ENCODE data around the gene ING5. TPM values are rescaled to one million over a fixed set of nuclear protein-coding genes. Genes with fewer than 3 reads are reported as not detected.

Gene ING5
- total and polyA plus RNA-seq, 8 donors: 14.1 to 63.9 (median 22.3) TPM

DNA sequence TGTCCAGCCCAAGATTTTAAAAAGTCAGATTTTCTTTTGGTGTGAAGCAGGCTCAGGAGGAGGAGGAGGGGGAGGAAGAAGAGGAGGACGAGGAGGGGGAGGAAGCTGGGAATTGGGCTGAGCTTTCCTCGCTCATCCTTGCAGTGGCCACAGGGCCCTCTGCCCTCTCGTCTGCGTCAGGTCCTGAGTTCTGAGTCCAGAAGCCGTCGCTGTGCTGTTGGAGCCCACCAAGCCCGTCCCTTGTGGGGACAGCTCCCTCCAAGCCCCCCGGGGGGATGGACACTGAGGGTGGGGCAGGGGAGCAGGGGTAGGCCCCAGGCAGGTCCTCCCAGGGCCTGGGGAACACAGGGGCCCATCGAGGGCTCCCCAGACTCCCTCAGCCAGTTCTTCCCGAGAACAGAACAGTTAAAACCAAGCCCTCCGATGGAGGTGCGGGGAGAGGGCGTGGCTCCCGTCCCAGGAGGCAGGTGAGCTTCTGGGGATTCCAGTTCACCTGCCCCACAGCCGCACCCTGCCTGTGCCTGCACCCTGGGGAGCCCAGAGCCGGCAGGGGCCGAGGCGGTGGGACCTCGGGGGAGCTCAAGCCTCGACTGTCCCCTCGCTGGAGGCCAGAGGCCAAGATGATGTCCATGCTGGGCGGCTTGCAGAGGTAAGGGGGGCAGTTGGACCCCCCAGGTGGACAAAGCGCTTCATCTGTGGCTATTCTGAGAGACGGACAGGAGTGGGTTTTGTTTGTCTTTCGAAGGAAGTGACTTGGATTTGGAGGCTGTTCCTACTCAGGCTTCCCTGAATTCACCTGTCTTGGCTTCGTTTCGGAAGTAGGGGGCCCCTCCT is 74.7 kb downstream of the ING5 start, which contains the start of gene GAL3ST2:
Gene GAL3ST2 (plus strand): TSS at position 487 of the 834 bp plus-strand sequence. CDS start 134 bp downstream, at position 621.
- no peak within 1 kb of the TSS for H3K4me3 ChIP-seq
- no peaks in the 10 kb centered on the region for H3K4me1 ChIP-seq
- DNase-seq (peak in 1 of 6 donors; percentile 11), ATAC-seq (no peak), FAIRE-seq (no peak)
- TF ChIP-seq, protein P1, sequence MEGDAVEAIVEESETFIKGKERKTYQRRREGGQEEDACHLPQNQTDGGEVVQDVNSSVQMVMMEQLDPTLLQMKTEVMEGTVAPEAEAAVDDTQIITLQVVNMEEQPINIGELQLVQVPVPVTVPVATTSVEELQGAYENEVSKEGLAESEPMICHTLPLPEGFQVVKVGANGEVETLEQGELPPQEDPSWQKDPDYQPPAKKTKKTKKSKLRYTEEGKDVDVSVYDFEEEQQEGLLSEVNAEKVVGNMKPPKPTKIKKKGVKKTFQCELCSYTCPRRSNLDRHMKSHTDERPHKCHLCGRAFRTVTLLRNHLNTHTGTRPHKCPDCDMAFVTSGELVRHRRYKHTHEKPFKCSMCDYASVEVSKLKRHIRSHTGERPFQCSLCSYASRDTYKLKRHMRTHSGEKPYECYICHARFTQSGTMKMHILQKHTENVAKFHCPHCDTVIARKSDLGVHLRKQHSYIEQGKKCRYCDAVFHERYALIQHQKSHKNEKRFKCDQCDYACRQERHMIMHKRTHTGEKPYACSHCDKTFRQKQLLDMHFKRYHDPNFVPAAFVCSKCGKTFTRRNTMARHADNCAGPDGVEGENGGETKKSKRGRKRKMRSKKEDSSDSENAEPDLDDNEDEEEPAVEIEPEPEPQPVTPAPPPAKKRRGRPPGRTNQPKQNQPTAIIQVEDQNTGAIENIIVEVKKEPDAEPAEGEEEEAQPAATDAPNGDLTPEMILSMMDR (IDR thresholded peaks at IDR 0.05): no peak
- no peak within 1 kb of the TSS for H3K27ac ChIP-seq
- intact Hi-C loops (cut with DNase I): no loop called here
- no peaks in the 10 kb centered on the region for H3K9me3 ChIP-seq
- H3K27me3 ChIP-seq: no peaks in the 10 kb centered on the region
- H3K36me3 ChIP-seq: no peaks in the 10 kb centered on the region
- 52 to 64% methylated on average over 24 to 27 of the region's 27 CpGs for WGBS, 2 donors

DNA sequence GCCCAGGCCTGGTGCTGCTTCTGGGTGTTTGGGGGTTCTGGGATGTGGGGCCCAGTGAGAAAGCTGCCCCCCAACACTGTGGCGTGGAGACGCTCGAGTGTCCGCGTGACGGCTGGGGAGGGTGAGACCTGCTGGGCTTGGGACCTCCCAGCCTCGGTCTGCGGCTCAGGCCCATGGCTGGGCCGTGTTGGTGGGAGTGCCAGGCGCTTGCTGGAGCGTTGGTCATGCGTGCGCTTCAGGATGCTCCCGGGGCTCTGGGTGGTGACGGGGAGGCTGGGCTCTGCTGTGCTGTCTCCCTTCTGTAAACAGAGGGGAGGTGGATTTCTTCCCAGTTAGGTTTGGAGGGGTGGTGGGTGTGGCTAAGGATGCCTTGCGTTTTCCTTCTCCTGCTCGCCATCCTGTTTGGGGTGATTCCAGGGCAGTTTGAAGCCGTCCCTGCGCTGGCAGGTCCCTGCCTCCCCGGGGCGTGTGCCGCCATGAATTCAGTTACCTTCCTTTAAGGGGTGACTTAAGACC is 75.4 kb downstream of the ING5 start:
- intact Hi-C loops (cut with DNase I): no loop called here
- H3K36me3 ChIP-seq: no peaks in the 10 kb centered on the region
- 64 to 67% methylated on average over 22 of the region's 22 CpGs for WGBS, 2 donors
- ATAC-seq (no peak), DNase-seq (no peak), FAIRE-seq (no peak)
- H3K4me3 ChIP-seq: no peak overlapping the region
- H3K27ac ChIP-seq: no peak overlapping the region
- no peaks in the 10 kb centered on the region for H3K9me3 ChIP-seq
- TF ChIP-seq, protein P1 (IDR thresholded peaks at IDR 0.05): no peak
- no peaks in the 10 kb centered on the region for H3K4me1 ChIP-seq
- H3K27me3 ChIP-seq: no peaks in the 10 kb centered on the region

DNA sequence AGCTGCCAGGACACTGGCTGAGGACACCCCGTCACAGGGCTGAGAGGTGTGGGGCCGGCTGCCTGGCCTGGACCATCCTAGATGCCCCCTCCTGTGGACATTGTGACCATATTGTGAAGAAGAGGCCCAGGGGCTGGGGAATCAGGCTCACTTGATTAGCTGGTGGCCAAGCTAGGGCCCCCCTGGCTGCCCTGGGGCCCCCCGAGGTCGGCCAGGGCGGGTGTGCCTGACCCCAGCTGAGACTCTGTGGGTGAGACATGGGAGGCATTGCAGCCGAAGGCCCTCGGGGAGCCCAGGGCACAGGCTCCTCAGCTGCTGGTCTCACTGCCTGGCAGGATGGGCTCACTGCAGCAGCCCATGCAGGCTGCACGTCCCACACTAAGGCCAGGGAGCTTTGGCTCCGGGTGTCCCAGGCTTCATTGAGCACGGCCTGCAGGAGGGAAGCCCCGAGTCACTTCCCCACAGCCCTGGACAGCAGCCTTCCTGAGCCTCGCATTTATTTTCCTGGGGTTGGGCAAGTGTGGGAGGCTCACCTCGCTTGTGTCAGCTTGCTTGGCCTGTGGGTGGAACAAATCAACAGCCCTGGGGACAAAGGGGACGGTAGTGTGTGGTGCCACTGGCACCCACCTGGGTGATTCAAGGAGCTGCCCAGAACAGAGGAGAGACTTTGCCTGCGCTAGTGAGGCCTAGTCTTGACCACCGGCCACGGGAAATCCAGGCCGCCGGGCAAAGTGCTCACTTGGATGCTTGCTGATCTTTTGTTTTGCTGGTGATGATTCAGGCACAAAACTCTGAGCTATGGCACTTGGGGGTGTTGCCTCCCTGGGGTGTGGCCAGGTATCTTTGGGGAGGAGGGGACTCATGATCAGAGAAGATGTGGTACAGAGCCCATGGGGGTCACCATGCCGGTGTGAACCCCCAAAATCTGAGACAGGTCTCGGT is 76.1 kb downstream of the ING5 start:
- WGBS, 2 donors: 71 to 78% methylated on average over 21 of the region's 21 CpGs
- Histone ChIP-seq H3K36me3 (no peaks in the 10 kb centered on the region), H3K27me3 (no peaks in the 10 kb centered on the region), H3K4me1 (no peaks in the 10 kb centered on the region), H3K9me3 (no peaks in the 10 kb centered on the region), H3K4me3 (no peak overlapping the region), H3K27ac (no peak overlapping the region)
- ATAC-seq (no peak), DNase-seq (no peak), FAIRE-seq (no peak)
- intact Hi-C loops (cut with DNase I): no loop called here
- TF ChIP-seq, protein P1 (IDR thresholded peaks at IDR 0.05): no peak

Other genes starting within 250 kb of the ING5 start
- gene STK25, start 193.5 kb upstream of the ING5 start, total RNA-seq: 100 to 1,000 TPM in 1 of 6 donors, 10 to 100 TPM in 5; 60.6 to 103 (median 71.7) TPM
- 100 to 1,000 TPM; 265 to 282 TPM for gene STK25, start 193.5 kb upstream of the ING5 start, polyA plus RNA-seq
- 10 to 100 TPM in 5 of 6 donors, 1 to 10 TPM in 1; 10.0 to 24.8 (median 12.6) TPM for gene BOK, start 143.3 kb upstream of the ING5 start, total RNA-seq
- gene BOK, start 143.3 kb upstream of the ING5 start, polyA plus RNA-seq: 10 to 100 TPM; 10.1 to 11.5 TPM
- gene THAP4, start 64.9 kb upstream of the ING5 start, total RNA-seq: 10 to 100 TPM; 22.4 to 28.7 (median 25.8) TPM
- gene THAP4, start 64.9 kb upstream of the ING5 start, polyA plus RNA-seq: 10 to 100 TPM; 37.4 to 42.9 TPM
- 10 to 100 TPM; 22.8 to 65.2 (median 30.4) TPM for gene ATG4B, start 64.3 kb upstream of the ING5 start, total RNA-seq
- gene ATG4B, start 64.3 kb upstream of the ING5 start, polyA plus RNA-seq: 100 to 1,000 TPM in 1 of 2 donors, 10 to 100 TPM in 1; 64.6 to 107 TPM
- 1 to 10 TPM; 3.7 to 9.4 (median 7.0) TPM for gene DTYMK, start 15.2 kb upstream of the ING5 start, total RNA-seq
- 10 to 100 TPM in 1 of 2 donors, 1 to 10 TPM in 1; 9.8 to 11.0 TPM for gene DTYMK, start 15.2 kb upstream of the ING5 start, polyA plus RNA-seq
- gene D2HGDH, start 32.6 kb downstream of the ING5 start, total RNA-seq: 10 to 100 TPM; 14.9 to 30.5 (median 20.6) TPM
- 100 to 1,000 TPM in 1 of 2 donors, 10 to 100 TPM in 1; 93.1 to 116 TPM for gene D2HGDH, start 32.6 kb downstream of the ING5 start, polyA plus RNA-seq
- gene GAL3ST2, start 74.8 kb downstream of the ING5 start, total RNA-seq: not detected
- not detected for gene GAL3ST2, start 74.8 kb downstream of the ING5 start, polyA plus RNA-seq
- gene NEU4, start 107.2 kb downstream of the ING5 start, total RNA-seq: not detected
- under 1 TPM; 0.31 to 0.42 TPM for gene NEU4, start 107.2 kb downstream of the ING5 start, polyA plus RNA-seq
- under 1 TPM in 5 of 6 donors, not detected in 1; 0.14 to 0.63 (median 0.29) TPM for gene PDCD1, start 156.9 kb downstream of the ING5 start, total RNA-seq
- gene PDCD1, start 156.9 kb downstream of the ING5 start, polyA plus RNA-seq: under 1 TPM; 0.09 to 0.23 TPM
- not detected for gene RTP5, start 167.7 kb downstream of the ING5 start, total RNA-seq
- under 1 TPM; 0.02 to 0.19 TPM for gene RTP5, start 167.7 kb downstream of the ING5 start, polyA plus RNA-seq

All from pancreas (tissue), 10 donors.